Gastrocnemius medialis (tissue), 4 donors: Measurements from ENCODE around the gene ZNRF3. TPM values are rescaled to one million over a fixed set of nuclear protein-coding genes. Genes with fewer than 3 reads are reported as not detected.
"Not testable (repeated sequence)": the region's sequence is repeated elsewhere in the genome, so short reads cannot be mapped to it uniquely, and the experiment has no call there.

Experiments
- ATAC-seq, 2 donors: fragments of 150-250 bp; one replicate each; pipeline ENCODE4 v1.9.1; 2016
- DNase-seq, 2 donors: peaks; one replicate each; pipeline ENCODE4 v3.0.0-alpha.2; 2019
- H3K27ac ChIP-seq, 4 donors: fragments of 200-600 bp; sonication (generic); 1 replicate in 1 of 4; 2 replicates in 3 of 4; pipeline ENCODE4 v1.5.1; 2016 to 2018; ENCODE audit warnings: mild to moderate bottlenecking in 2 of 4, moderate library complexity in 1 of 4
- H3K27me3 ChIP-seq, 3 donors: fragments of 200-600 bp; sonication (generic) in 2 of 3; 1 replicate in 1 of 3; 2 replicates in 2 of 3; pipeline versions ENCODE4 v1.5.1 to v1.6.0; 2016 to 2019; ENCODE audit warnings: mild to moderate bottlenecking in 1 of 3, moderate library complexity in 1 of 3
- H3K36me3 ChIP-seq, 2 donors: fragments of 200-600 bp; sonication (generic) in 1 of 2; one replicate each; pipeline ENCODE4 v1.5.1; 2017 to 2018
- H3K4me1 ChIP-seq, 2 donors: fragments of 200-600 bp; sonication (generic) in 1 of 2; one replicate each; pipeline ENCODE4 v1.5.1; 2016 to 2017; ENCODE audit warnings: mild to moderate bottlenecking in 2 of 2
- H3K4me3 ChIP-seq, 4 donors: fragments of 200-600 bp; sonication (generic) in 3 of 4; 1 replicate in 1 of 4; 2 replicates in 3 of 4; pipeline ENCODE4 v1.5.1; 2016 to 2019; ENCODE audit warnings: mild to moderate bottlenecking in 2 of 4
- H3K9me3 ChIP-seq, 3 donors: fragments of 200-600 bp; sonication (generic) in 2 of 3; 1 replicate in 1 of 3; 2 replicates in 2 of 3; pipeline ENCODE4 v1.5.1; 2016 to 2019
- POLR2A ChIP-seq, 2 donors: fragments of 450-650 bp; IDR thresholded peaks; one replicate each; pipeline ENCODE4 v1.6.1; 2017; ENCODE audit warnings: antibody characterized with exemption in 2 of 2, mild to moderate bottlenecking in 2 of 2, moderate library complexity in 2 of 2
- in situ Hi-C, 4 donors: fragments of 200-750 bp; cut with MboI; loops; one replicate each; pipeline versions ENCODE4 v1.15.0 to v1.8.0; 2017; ENCODE audit warnings: low sequenced_read_pairs in 4 of 4
- intact Hi-C: fragments of 100-400 bp; cut with DNase I; formaldehyde crosslinking; loops from one replicate; pipeline ENCODE4 v1.15.1; 2023; ENCODE audit warnings: low total_unique reads
- total RNA-seq, 4 donors: library from RNA; depleted of rRNA; stranded (reverse); fragments of >200 nt; gene quantifications; one replicate each; pipeline versions ENCODE4 v1.1.0 to v1.2.3, GENCODE V29; 2016
- TF ChIP-seq, protein P1 (sequence below), 5 experiments: fragments of 450-650 bp in 3 of 5; fragments of 200-600 bp in 2 of 5; sonication (generic) in 2 of 5; IDR thresholded peaks in 4 of 5; conservative IDR thresholded peaks in 1 of 5; 1 replicate in 4 of 5; 2 replicates in 1 of 5; pipeline ENCODE4 v1.5.1; 2016 to 2019; ENCODE audit warnings: antibody characterized with exemption in 5 of 5, mild to moderate bottlenecking in 3 of 5, moderate library complexity in 3 of 5

ZNRF3 gene
- total RNA-seq, 4 donors from 2014 or later = 7.8 to 19.1 (median 11.1) TPM

DNA sequence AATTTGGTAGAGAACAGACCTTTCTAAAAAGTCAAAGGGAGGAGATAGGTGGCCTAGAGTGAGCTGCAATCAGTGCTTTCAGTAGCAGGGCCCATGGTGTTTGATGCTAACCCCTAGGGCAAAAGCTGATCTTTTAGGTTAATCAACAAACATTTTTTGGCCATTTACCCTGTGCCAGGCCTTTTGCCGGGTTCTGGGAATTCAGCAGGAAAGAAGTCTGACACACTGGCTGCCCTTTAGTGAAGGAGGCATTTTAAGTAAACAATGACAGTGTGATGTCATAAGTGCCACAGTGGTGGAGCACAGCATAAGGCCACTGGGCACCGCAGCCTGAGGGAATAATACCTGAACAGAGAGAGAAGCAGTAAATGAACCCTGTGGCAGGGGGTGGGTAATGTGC lies 149.2 kb downstream of the ZNRF3 start:
- peaks cover 19 to 23% of the 10 kb centered on the region in 2 donors for H3K4me1 ChIP-seq
- H3K9me3 ChIP-seq = no peaks in the 10 kb centered on the region
- no peak for TF ChIP-seq POLR2A (IDR thresholded peaks at IDR 0.05)
- TF ChIP-seq, protein P1, sequence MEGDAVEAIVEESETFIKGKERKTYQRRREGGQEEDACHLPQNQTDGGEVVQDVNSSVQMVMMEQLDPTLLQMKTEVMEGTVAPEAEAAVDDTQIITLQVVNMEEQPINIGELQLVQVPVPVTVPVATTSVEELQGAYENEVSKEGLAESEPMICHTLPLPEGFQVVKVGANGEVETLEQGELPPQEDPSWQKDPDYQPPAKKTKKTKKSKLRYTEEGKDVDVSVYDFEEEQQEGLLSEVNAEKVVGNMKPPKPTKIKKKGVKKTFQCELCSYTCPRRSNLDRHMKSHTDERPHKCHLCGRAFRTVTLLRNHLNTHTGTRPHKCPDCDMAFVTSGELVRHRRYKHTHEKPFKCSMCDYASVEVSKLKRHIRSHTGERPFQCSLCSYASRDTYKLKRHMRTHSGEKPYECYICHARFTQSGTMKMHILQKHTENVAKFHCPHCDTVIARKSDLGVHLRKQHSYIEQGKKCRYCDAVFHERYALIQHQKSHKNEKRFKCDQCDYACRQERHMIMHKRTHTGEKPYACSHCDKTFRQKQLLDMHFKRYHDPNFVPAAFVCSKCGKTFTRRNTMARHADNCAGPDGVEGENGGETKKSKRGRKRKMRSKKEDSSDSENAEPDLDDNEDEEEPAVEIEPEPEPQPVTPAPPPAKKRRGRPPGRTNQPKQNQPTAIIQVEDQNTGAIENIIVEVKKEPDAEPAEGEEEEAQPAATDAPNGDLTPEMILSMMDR (IDR thresholded peaks at IDR 0.05 in 4 of 5, conservative IDR thresholded peaks at IDR 0.05 in 1 of 5) = no peak
- intact Hi-C loops (loop anchor here (5.0 to 10.0 kb wide), 2 partner anchors 230 to 428 kb away; partner anchors contain the start of gene XBP1), in situ Hi-C loops (loop anchor here (25.0 kb wide), 1 partner anchor 420 kb away; no protein-coding TSS in a partner anchor)
- ATAC-seq (no peak), DNase-seq (no peak)
- H3K36me3 ChIP-seq = no peaks in the 10 kb centered on the region
- peak overlapping the region; percentile 69 to 83 (median 80) for H3K27ac ChIP-seq
- H3K27me3 ChIP-seq = no peaks in the 10 kb centered on the region
- H3K4me3 ChIP-seq = no peak overlapping the region

DNA sequence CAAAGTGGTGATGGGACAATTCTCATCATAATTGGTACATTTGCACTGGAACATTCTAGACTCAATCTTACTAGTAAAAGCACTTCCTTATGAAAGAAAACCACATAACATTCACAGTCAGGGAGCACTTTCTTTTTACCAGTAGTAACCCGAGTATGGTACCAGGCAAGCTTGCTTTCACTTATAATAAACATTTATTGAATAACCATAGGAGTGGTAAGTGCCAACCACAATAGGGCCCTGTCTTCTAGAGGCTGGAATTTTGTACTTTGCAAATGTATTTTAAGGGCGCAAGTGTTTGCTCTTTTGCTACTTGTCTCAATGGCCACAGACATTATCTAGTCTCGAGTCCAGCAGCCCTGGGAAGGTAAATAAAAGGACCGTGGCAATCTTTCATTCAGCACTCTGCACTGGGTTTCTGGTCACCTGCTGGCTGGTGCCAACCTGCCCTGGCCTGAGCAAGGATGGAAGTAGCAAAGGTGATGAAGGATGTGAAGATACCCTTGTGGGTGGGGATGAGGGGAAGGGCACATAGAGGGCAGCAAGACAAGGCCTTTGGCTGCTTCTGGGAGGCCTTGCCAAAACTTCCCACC lies 154.1 kb downstream of the ZNRF3 start:
- Histone ChIP-seq H3K9me3 (no peaks in the 10 kb centered on the region), H3K27me3 (no peaks in the 10 kb centered on the region), H3K4me3 (no peak overlapping the region), H3K27ac (no peak overlapping the region), H3K4me1 (peaks cover 0 to 10% of the 10 kb centered on the region in 2 donors), H3K36me3 (no peaks in the 10 kb centered on the region)
- DNase-seq (no peak), ATAC-seq (no peak)
- intact Hi-C loops (loop anchor here (10.0 kb wide), 1 partner anchor 433 kb away; no protein-coding TSS in a partner anchor), in situ Hi-C loops (loop anchor here (5.0 to 25.0 kb wide), 2 partner anchors 180 to 425 kb away; no protein-coding TSS in a partner anchor)
- no peak for TF ChIP-seq POLR2A (IDR thresholded peaks at IDR 0.05)
- TF ChIP-seq, protein P1 (IDR thresholded peaks at IDR 0.05 in 4 of 5, conservative IDR thresholded peaks at IDR 0.05 in 1 of 5) = no peak

DNA sequence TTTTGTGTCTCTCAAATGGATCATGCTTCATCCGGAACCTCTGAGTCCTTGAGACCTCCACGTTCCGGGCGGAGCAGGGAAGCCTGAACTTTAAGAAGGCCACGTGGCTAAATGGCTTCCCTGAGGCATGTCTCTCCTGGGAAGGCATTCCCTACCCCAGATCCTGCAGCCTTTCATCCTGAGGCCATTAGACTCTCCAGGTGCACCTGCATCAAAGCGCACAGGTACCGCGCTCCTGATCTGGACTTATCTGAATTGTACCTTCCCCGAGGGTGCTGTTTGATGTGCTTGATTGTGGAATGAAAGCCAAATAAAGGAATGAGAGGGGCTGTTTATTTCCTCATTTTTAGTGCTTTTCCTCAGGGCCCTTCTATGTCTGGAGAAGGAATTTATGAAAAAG lies 155.8 kb downstream of the ZNRF3 start:
- no peak overlapping the region for H3K27ac ChIP-seq
- H3K36me3 ChIP-seq = no peaks in the 10 kb centered on the region
- ATAC-seq = no peak
- no peaks in the 10 kb centered on the region for H3K27me3 ChIP-seq
- intact Hi-C loops = loop anchor here (10.0 kb wide), 1 partner anchor 434 kb away; no protein-coding TSS in a partner anchor
- DNase-seq = no peak
- in situ Hi-C loops = loop anchor here (5.0 to 25.0 kb wide), 2 partner anchors 182 to 427 kb away; no protein-coding TSS in a partner anchor
- H3K9me3 ChIP-seq = no peaks in the 10 kb centered on the region
- H3K4me3 ChIP-seq = no peak overlapping the region
- TF ChIP-seq POLR2A (IDR thresholded peaks at IDR 0.05) = no peak
- TF ChIP-seq, protein P1 (IDR thresholded peaks at IDR 0.05 in 4 of 5, conservative IDR thresholded peaks at IDR 0.05 in 1 of 5) = no peak
- peaks cover 0 to 10% of the 10 kb centered on the region in 2 donors for H3K4me1 ChIP-seq

DNA sequence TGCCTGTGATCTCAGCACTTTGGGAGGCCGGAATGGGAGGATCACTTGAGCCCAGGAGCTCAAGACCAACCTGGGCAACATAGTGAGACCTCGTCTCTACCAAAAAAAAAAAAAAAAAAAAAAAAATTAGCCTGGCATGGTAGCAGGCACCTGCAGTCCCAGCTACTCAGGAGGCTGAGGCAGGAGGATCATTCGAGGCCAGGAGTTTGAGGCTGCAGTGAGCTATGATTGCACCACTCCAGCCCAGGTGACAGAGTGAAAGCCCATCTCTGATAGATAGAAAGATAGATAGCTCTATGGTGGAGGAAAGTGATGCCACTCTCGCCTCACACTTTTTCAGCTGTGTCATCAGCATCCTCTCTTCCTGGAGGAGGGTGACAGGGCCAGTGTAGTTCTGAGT lies 156.3 kb downstream of the ZNRF3 start:
- not testable (repeated sequence) for H3K27ac ChIP-seq, H3K9me3 ChIP-seq, H3K36me3 ChIP-seq, H3K4me1 ChIP-seq, H3K4me3 ChIP-seq, H3K27me3 ChIP-seq, ATAC-seq, DNase-seq
- intact Hi-C loops = loop anchor here (1.0 to 10.0 kb wide), 2 partner anchors 184 to 435 kb away; no protein-coding TSS in a partner anchor
- in situ Hi-C loops = loop anchor here (5.0 to 25.0 kb wide), 2 partner anchors 182 to 427 kb away; no protein-coding TSS in a partner anchor
